GM18507 (cell line): ENCODE results near the gene TESMIN.

ENCODE experiments used
- DNase-seq: peaks from one replicate; pipeline ENCODE4 v3.0.0; 2011; ENCODE audit warnings: low read depth; ENCODE audit not compliant: insufficient read length; ENCODE audit errors: extremely low spot score
- FAIRE-seq: peaks from 2 replicates; lab custom pipeline; 2011; peaks lifted over from hg19 to GRCh38; lab: Jason Lieb, UNC

The TESMIN gene

GRCh38 chr11:68687311-68687710 lies 64.0 kb downstream of the TESMIN start:
- FAIRE-seq = no peak

GRCh38 chr11:68686486-68686885 lies 64.8 kb downstream of the TESMIN start:
- DNase-seq = no peak
- FAIRE-seq = no peak

More at GRCh38 chr11:68687311-68687710, 64.0 kb downstream of the TESMIN start:
- no peak for DNase-seq

- FAIRE-seq (no peak), DNase-seq (no peak)
Measured at GRCh38 chr11:68685656-68686380, 65.5 kb downstream of the TESMIN start.

- FAIRE-seq = no peak
- DNase-seq = no peak
Measured at GRCh38 chr11:68684385-68685356, 66.6 kb downstream of the TESMIN start, which contains the start of gene GAL. Gene GAL (plus strand): TSS chr11:68684544. CDS start chr11:68684924, 380 bp downstream.

GRCh38 chr11:68683536-68684384 lies 67.6 kb downstream of the TESMIN start:
- DNase-seq = no peak
- no peak for FAIRE-seq

GRCh38 chr11:68683121-68683520 lies 68.2 kb downstream of the TESMIN start:
- DNase-seq = no peak

GRCh38 chr11:68682531-68682961 lies 68.8 kb downstream of the TESMIN start:
- FAIRE-seq (no peak), DNase-seq (no peak)

More at GRCh38 chr11:68683121-68683520, 68.2 kb downstream of the TESMIN start:
- FAIRE-seq = no peak

- FAIRE-seq (no peak), DNase-seq (no peak)
Measured at GRCh38 chr11:68680541-68681231, 70.6 kb downstream of the TESMIN start.

- FAIRE-seq = no peak
- DNase-seq = no peak
Measured at GRCh38 chr11:68678031-68678441, 73.3 kb downstream of the TESMIN start.

GRCh38 chr11:68677432-68677831 lies 73.9 kb downstream of the TESMIN start:
- FAIRE-seq (no peak), DNase-seq (no peak)

GRCh38 chr11:68674461-68674860 lies 76.9 kb downstream of the TESMIN start:
- DNase-seq = no peak

GRCh38 chr11:68673991-68674390 lies 77.3 kb downstream of the TESMIN start:
- no peak for DNase-seq
- no peak for FAIRE-seq

More at GRCh38 chr11:68674461-68674860, 76.9 kb downstream of the TESMIN start:
- FAIRE-seq = no peak

GRCh38 chr11:68673306-68673945 lies 77.9 kb downstream of the TESMIN start:
- DNase-seq = no peak
- no peak for FAIRE-seq

- no peak for FAIRE-seq
- no peak for DNase-seq
Measured at GRCh38 chr11:68670208-68670992, 80.9 kb downstream of the TESMIN start.

- FAIRE-seq (no peak), DNase-seq (no peak)
Measured at GRCh38 chr11:68669301-68670090, 81.8 kb downstream of the TESMIN start.

- FAIRE-seq = no peak
- no peak for DNase-seq
Measured at GRCh38 chr11:68667511-68668500, 83.5 kb downstream of the TESMIN start.
